GM12874 (cell line): ENCODE data around the gene CD96.

Experiments
- TF ChIP-seq, protein P1 (sequence below): IDR thresholded peaks from 2 replicates; pipeline ENCODE4 v1.5.1; 2011; ENCODE audit warnings: low read depth, mild to moderate bottlenecking, control low read depth, low read length, moderate library complexity; ENCODE audit not compliant: insufficient read depth

Gene CD96

DNA sequence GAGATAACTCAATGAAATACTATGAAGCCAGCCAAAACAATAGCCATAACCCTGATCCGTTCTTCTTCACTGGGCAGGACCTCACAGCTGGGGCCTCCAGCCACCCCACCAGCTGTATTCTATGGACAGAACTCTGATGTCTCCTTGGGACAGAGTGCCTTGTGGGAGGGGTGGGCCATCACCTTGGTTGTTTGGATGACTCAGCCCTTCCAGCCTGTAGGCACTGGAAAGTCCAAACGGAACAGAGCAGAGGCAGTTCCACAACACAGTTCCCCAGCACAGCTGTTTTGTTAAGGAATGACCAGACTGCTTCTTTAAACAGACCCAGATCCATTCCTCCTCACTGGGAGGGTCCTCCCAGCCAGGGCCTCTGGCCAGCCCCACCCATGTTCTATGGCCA, 85.1 kb downstream of the CD96 start:
- TF ChIP-seq, protein P1, sequence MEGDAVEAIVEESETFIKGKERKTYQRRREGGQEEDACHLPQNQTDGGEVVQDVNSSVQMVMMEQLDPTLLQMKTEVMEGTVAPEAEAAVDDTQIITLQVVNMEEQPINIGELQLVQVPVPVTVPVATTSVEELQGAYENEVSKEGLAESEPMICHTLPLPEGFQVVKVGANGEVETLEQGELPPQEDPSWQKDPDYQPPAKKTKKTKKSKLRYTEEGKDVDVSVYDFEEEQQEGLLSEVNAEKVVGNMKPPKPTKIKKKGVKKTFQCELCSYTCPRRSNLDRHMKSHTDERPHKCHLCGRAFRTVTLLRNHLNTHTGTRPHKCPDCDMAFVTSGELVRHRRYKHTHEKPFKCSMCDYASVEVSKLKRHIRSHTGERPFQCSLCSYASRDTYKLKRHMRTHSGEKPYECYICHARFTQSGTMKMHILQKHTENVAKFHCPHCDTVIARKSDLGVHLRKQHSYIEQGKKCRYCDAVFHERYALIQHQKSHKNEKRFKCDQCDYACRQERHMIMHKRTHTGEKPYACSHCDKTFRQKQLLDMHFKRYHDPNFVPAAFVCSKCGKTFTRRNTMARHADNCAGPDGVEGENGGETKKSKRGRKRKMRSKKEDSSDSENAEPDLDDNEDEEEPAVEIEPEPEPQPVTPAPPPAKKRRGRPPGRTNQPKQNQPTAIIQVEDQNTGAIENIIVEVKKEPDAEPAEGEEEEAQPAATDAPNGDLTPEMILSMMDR, result no peak

DNA sequence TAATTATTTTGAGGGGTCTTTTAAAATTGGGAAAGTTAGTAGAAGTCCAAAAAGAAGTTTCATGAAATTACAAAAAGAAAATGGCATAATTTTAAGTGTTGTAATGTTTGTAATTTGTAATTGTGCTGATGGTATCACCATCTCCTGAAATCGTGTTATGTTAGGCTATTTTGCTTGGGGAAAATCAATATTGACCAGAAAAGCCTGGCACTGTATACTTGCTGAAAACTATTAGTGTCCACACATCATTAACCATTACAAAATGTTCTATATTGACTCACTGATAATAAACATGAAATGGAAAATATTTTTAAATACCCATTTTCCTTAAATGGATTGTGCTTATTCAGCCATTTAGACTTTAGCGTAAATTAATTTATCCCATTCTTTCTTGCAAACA, 93.4 kb downstream of the CD96 start:
- TF ChIP-seq, protein P1, result no peak

DNA sequence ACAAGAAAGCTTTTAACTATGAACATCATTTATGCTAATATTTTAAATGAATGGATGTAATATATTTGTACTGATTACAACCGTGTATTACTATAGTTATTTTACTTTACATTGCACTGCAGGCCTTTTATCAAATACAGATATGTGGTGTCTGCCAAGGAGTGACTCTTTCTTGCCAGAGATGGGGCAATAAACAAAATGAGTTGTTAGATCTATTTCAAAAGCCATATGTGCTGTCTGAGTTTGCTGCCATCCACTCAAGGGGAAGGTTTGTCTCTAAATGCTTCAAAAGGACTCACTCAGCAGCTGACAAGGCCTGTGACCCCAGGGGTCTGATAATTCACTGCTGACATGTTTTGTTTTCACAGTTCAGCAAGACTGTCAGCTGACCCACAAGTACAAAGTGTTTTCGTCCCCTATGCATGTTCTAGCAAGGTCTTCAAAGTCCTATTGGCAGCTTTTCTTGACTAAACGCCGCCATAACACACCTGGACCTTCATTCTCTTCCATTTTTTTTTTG, 94.4 kb downstream of the CD96 start:
- TF ChIP-seq, protein P1, result no peak

DNA sequence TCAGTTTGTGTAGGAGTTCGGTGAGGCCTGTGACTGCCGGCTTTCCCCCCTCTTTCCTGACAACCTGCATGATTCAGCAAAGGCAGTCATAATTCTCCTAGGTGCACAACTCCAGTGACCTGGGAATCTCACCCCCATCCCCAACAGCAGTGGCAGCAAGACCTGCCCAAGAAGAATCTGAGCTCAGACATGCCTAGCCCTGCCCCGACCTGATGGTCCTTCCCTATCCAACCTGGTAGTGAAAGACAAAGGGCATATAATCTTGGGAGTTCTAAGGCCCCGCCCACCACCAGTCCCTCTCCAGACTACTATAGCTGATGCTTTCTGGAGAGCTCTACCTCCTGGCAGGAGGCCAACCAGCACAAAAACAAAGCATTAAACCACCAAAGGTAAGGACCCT, 97.3 kb downstream of the CD96 start:
- TF ChIP-seq, protein P1, result no peak

DNA sequence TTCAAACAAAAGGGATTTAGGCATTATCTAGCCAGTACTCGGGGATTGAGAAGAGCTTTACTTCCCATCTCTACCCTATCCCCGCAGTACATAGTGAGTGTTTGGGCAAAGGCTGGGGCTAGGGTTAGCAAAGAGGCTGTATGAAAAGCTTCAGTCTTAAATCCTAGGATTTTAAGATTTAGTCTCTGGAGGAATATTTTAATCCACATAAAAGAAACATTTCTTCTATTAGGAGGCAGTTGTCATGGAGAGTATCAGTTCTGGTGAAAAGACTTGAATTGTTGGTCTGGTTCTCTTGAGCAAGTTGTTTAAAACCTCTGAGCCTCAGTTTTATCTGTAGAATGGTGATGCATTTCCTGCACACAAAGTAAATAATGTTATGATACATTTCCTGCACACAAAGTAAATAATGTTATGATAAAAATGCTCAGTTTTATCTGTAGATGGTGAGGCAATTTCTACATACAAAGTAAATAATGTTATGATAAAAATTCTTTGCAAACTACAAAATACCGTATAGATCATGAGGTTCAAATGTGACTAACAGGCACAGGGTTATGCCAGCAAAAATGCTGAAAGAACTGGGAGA, 107.1 kb downstream of the CD96 start:
- TF ChIP-seq, protein P1, result no peak

DNA sequence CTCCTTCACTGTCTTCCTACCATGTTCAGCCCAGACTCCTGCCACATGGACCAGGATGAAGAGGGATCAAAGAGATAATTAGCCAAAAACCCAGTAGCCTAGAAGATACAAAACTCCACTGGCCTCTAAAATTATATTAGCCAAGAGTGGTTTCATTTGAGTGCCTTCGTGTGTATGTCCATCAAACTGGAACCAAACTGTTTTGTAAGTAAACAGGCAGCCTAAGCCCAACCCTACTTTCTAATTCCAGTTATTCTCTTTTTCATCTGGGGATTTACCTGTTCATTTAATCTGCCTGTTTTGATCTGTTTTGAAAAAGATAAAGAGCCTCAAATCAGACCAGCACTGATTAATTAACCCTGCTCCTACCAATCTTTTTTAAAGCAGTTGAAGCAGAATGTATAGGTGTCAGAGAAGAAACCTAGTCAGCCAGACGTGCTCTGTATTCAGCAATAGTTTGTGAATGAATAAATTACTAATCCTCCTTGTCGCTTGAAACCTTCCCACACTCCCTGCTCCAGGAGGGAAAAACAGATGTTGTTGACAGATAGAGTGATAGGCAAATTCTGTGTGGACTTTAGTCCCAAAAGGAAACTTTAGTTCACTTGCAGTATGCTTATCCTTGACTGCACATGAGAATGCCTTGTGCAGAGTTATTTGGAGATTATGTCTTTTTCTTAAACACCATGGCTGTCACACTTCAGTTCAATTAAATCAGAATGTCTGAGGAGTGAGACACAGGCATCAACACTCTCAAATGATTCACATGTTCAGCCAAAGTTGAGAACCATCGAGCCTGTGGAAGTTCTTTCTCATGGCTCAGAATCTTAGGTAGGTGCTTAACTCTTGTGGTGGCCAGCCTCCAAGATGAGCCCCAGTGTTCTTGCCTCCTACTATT, 108.6 kb downstream of the CD96 start:
- TF ChIP-seq, protein P1, result no peak

DNA sequence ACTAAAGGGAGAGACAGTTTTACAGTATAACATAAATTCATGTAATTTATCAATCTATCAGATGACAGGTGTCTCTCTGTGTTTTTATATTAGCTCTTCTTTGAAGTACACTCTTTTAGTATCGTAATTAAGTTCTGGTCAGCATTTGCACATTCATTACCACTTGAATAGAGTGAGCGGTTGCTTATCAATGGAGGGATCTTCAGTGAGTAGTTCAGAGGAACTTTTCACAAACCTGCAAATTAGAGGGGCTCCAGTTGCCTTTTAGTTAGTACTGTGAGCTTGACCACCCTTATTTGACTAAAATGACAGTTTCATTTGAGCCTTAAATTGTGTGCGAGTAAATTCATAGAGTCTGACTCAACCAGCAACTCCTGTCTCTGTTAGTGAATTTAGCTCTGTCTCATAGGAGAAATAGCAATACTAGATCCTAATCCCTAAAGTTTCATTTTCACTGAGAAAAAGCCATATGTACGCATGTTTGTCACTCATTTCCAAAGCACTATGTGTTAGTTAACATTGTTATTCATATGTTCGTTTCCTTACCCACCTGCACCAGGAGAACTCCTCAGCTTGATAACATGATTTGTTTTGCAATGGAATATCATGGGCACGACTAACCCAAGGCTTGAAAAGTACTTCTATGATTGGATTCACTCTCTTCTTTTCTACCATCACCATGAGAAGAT, 110.6 kb downstream of the CD96 start:
- TF ChIP-seq, protein P1, result no peak
